ENCODE measurements around the gene B3GAT2. TPM values are rescaled to one million over a fixed set of nuclear protein-coding genes. Genes with fewer than 3 reads are reported as not detected.
A peak's percentile ranks its signal among the peaks of the same experiment; 100 is the strongest.

The B3GAT2 gene
- total and polyA plus RNA-seq, 2 donors (not counting 1 experiment from before 2014, with no cell fraction given): not detected

DNA sequence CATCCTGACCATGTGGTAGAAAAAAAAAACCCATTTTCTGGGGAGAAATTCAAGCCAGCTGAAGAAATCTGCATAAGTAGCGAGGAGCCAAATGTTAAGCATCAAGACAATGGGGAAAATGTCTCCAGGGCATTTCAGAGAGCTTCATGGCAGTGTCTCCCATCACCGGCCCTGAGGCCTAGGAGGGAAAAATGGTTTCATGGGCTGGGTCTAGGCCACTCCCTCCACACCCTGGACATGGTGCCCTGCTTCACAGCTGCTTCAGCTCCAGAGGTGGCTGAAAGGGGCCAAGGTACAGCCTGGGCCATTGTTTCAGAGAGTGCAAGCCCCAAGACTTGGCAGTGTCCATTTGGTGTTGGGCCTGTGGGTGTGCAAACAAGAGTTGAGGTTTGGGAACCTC is 34.4 kb upstream of the B3GAT2 start:
- no peak overlapping the region for H2AFZ ChIP-seq (ENCODE audit: insufficient read depth, low read depth, low read length, poor library complexity, severe bottlenecking)
- H3K9me3 ChIP-seq (ENCODE audit: control extremely low read depth in 1 of 3, control insufficient read depth in 2 of 3, insufficient read depth in 1 of 3, low read length in 2 of 3): no peaks in the 10 kb centered on the region
- no peak overlapping the region for H3K4me3 ChIP-seq (ENCODE audit: control extremely low read depth in 1 of 5, extremely low read depth in 1 of 5, insufficient read depth in 1 of 5, low read depth in 2 of 5, low read length in 4 of 5)
- no peaks in the 10 kb centered on the region for H3K36me3 ChIP-seq (replicated peaks in 1 of 2; ENCODE audit: control extremely low read depth in 1 of 2, control insufficient read depth in 1 of 2, extremely low read depth in 1 of 2, insufficient read depth in 2 of 2, low read length in 1 of 2)
- no peak overlapping the region for H3K27ac ChIP-seq (ENCODE audit: low read length in 2 of 2)
- no peaks in the 10 kb centered on the region for H3K4me1 ChIP-seq (ENCODE audit: control insufficient read depth in 2 of 2, insufficient read depth in 2 of 2, low read length in 2 of 2)
- ChIA-PET CTCF (no interaction called here), POLR2A (no interaction called here)
- TF ChIP-seq CTCF (IDR thresholded peaks at IDR 0.05) (no peak), EZH2 (IDR thresholded peaks at IDR 0.05; ENCODE audit: borderline replicate concordance, insufficient read depth, low read depth, low read length, poor library complexity, severe bottlenecking) (no peak)
- no peak for DNase-seq
- no peak overlapping the region for H3K9ac ChIP-seq (ENCODE audit: low read length)
- Mint-ChIP-seq H3K27me3 (peaks cover 21% of the 10 kb centered on the region), H3K9me3 (ENCODE audit: insufficient read depth) (no peaks in the 10 kb centered on the region), H3K4me1 (no peaks in the 10 kb centered on the region), H3K27ac (no peak overlapping the region), H3K4me3 (no peak overlapping the region)
- H4K20me1 ChIP-seq (ENCODE audit: control insufficient read depth, insufficient read depth, low read length, poor library complexity, severe bottlenecking): no peaks in the 10 kb centered on the region
- intact Hi-C loops (cut with micrococcal nuclease): no loop called here
- H3K27me3 ChIP-seq (replicated peaks in 1 of 4; ENCODE audit: control extremely low read depth in 1 of 4, control insufficient read depth in 3 of 4, insufficient read depth in 4 of 4, low read length in 3 of 4): peaks cover 0 to 6% (median 0%) of the 10 kb centered on the region in 4 experiments
- H3K4me2 ChIP-seq (replicated peaks; ENCODE audit: low read depth, low read length, poor library complexity, severe bottlenecking): no peak overlapping the region
- ATAC-seq (ENCODE audit: low read depth): no peak
- no peaks in the 10 kb centered on the region for H3K79me2 ChIP-seq (ENCODE audit: control insufficient read depth, insufficient read depth, low read length)
- 79% methylated on average over 2 of the region's 2 CpGs for WGBS (ENCODE audit: insufficient coverage)

DNA sequence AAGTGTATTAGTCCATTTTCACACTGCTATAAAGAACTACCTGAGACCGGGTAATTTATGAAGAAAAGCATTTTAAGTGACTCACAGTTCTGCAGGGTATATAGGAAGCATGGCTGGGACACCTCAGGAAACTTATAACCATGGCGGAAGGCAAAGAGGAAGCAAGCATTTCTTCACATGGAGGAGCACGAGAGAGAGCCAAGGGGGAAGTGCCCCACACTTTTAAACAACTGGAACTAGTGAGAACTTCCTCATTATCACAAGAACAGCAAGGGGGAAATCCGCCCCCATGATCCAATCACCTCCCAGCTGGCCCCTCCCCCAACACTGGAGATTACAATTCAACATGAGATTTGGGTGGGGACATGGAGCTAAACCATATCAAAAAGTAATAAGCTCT is 28.3 kb upstream of the B3GAT2 start:
- Histone ChIP-seq H3K27me3 (replicated peaks in 1 of 4; ENCODE audit: control extremely low read depth in 1 of 4, control insufficient read depth in 3 of 4, insufficient read depth in 4 of 4, low read length in 3 of 4) (no peaks in the 10 kb centered on the region), H2AFZ (ENCODE audit: insufficient read depth, low read depth, low read length, poor library complexity, severe bottlenecking) (no peak overlapping the region), H3K9ac (ENCODE audit: low read length) (no peak overlapping the region), H3K4me3 (ENCODE audit: control extremely low read depth in 1 of 5, extremely low read depth in 1 of 5, insufficient read depth in 1 of 5, low read depth in 2 of 5, low read length in 4 of 5) (no peak overlapping the region), H3K9me3 (ENCODE audit: control extremely low read depth in 1 of 3, control insufficient read depth in 2 of 3, insufficient read depth in 1 of 3, low read length in 2 of 3) (peaks cover 0 to 3% (median 3%) of the 10 kb centered on the region in 3 donors), H3K4me1 (ENCODE audit: control insufficient read depth in 2 of 2, insufficient read depth in 2 of 2, low read length in 2 of 2) (no peaks in the 10 kb centered on the region), H3K27ac (ENCODE audit: low read length in 2 of 2) (no peak overlapping the region), H3K79me2 (ENCODE audit: control insufficient read depth, insufficient read depth, low read length) (no peaks in the 10 kb centered on the region), H4K20me1 (ENCODE audit: control insufficient read depth, insufficient read depth, low read length, poor library complexity, severe bottlenecking) (no peaks in the 10 kb centered on the region), H3K4me2 (replicated peaks; ENCODE audit: low read depth, low read length, poor library complexity, severe bottlenecking) (no peak overlapping the region), H3K36me3 (replicated peaks in 1 of 2; ENCODE audit: control extremely low read depth in 1 of 2, control insufficient read depth in 1 of 2, extremely low read depth in 1 of 2, insufficient read depth in 2 of 2, low read length in 1 of 2) (no peaks in the 10 kb centered on the region)
- ChIA-PET POLR2A (no interaction called here), CTCF (no interaction called here)
- DNase-seq: peak; percentile 17
- WGBS (ENCODE audit: insufficient coverage): 50% methylated on average over 2 of the region's 4 CpGs
- intact Hi-C loops (cut with micrococcal nuclease): no loop called here
- peaks cover 5% of the 10 kb centered on the region for H3K27me3 Mint-ChIP-seq
- peaks cover 3% of the 10 kb centered on the region for H3K9me3 Mint-ChIP-seq (ENCODE audit: insufficient read depth)
- no peak overlapping the region for H3K27ac Mint-ChIP-seq
- H3K4me3 Mint-ChIP-seq: no peak overlapping the region
- H3K4me1 Mint-ChIP-seq: peaks cover 8% of the 10 kb centered on the region
- ATAC-seq (ENCODE audit: low read depth): no peak
- TF ChIP-seq EZH2 (IDR thresholded peaks at IDR 0.05; ENCODE audit: borderline replicate concordance, insufficient read depth, low read depth, low read length, poor library complexity, severe bottlenecking): no peak
- no peak for TF ChIP-seq CTCF (IDR thresholded peaks at IDR 0.05)

All from B cell (primary cell).